Activated naive CD8-positive, alpha-beta T cell treated with anti-CD3 and anti-CD28 coated beads, Interleukin-2, amount 50 U/mL, for 24 hours (primary cell): ENCODE data around the gene TMIE.

Source experiments
- ATAC-seq: fragments of 150-1000 bp; cut with Tn5 transposase; one replicate; pipeline ENCODE4 v1.10.0; 2021
- DNase-seq: peaks from one replicate; pipeline ENCODE4 v3.0.0; 2021
- H3K27ac Mint-ChIP-seq: one replicate; pipeline ENCODE4 v1.8.0; 2021; ENCODE audit warnings: mild to moderate bottlenecking, mixed read lengths
- H3K27me3 Mint-ChIP-seq: one replicate; pipeline ENCODE4 v1.8.0; 2021; ENCODE audit warnings: mixed read lengths
- H3K36me3 Mint-ChIP-seq: one replicate; pipeline ENCODE4 v1.8.0; 2021; ENCODE audit warnings: low read depth, mixed read lengths
- H3K4me1 Mint-ChIP-seq: one replicate; pipeline ENCODE4 v1.8.0; 2021; ENCODE audit warnings: mixed read lengths
- H3K4me3 Mint-ChIP-seq: one replicate; pipeline ENCODE4 v1.8.0; 2021; ENCODE audit warnings: mild to moderate bottlenecking, moderate library complexity, mixed read lengths
- H3K9me3 Mint-ChIP-seq: one replicate; pipeline ENCODE4 v1.8.0; 2021; ENCODE audit warnings: mixed read lengths

TMIE gene

GRCh38 chr3:46705751-46706552 lies 4.8 kb downstream of the TMIE start:
- Mint-ChIP-seq H3K4me1 (peaks cover 2% of the 10 kb centered on the region), H3K27me3 (peaks cover 11% of the 10 kb centered on the region), H3K9me3 (no peaks in the 10 kb centered on the region), H3K4me3 (no peak overlapping the region), H3K36me3 (no peaks in the 10 kb centered on the region), H3K27ac (no peak overlapping the region)
- ATAC-seq: no peak
- no peak for DNase-seq

- no peak for DNase-seq
- no peak for ATAC-seq
- H3K36me3 Mint-ChIP-seq: no peaks in the 10 kb centered on the region
- H3K4me1 Mint-ChIP-seq: no peaks in the 10 kb centered on the region
- H3K4me3 Mint-ChIP-seq: no peak overlapping the region
- no peaks in the 10 kb centered on the region for H3K9me3 Mint-ChIP-seq
- no peak overlapping the region for H3K27ac Mint-ChIP-seq
- peaks cover 6% of the 10 kb centered on the region for H3K27me3 Mint-ChIP-seq
These were observed 5.8 kb downstream of the TMIE start for GRCh38 chr3:46706771-46707582.

GRCh38 chr3:46707601-46708011 lies 6.4 kb downstream of the TMIE start:
- Mint-ChIP-seq H3K4me3 (no peak overlapping the region), H3K9me3 (no peaks in the 10 kb centered on the region), H3K27ac (no peak overlapping the region), H3K4me1 (no peaks in the 10 kb centered on the region), H3K36me3 (no peaks in the 10 kb centered on the region), H3K27me3 (no peaks in the 10 kb centered on the region)
- DNase-seq (no peak), ATAC-seq (no peak)

- H3K27ac Mint-ChIP-seq: no peak overlapping the region
- H3K4me1 Mint-ChIP-seq: no peaks in the 10 kb centered on the region
- DNase-seq (no peak), ATAC-seq (no peak)
- no peaks in the 10 kb centered on the region for H3K36me3 Mint-ChIP-seq
- no peak overlapping the region for H3K4me3 Mint-ChIP-seq
- H3K9me3 Mint-ChIP-seq: no peaks in the 10 kb centered on the region
- no peaks in the 10 kb centered on the region for H3K27me3 Mint-ChIP-seq
These were observed 7.4 kb downstream of the TMIE start for GRCh38 chr3:46708401-46709156.

GRCh38 chr3:46709157-46709654 lies 8.0 kb downstream of the TMIE start:
- DNase-seq: no peak
- Mint-ChIP-seq H3K27me3 (no peaks in the 10 kb centered on the region), H3K27ac (no peak overlapping the region), H3K36me3 (no peaks in the 10 kb centered on the region), H3K4me3 (no peak overlapping the region), H3K4me1 (no peaks in the 10 kb centered on the region), H3K9me3 (no peaks in the 10 kb centered on the region)
- ATAC-seq: no peak

GRCh38 chr3:46709721-46710120 lies 8.5 kb downstream of the TMIE start:
- H3K27me3 Mint-ChIP-seq: no peaks in the 10 kb centered on the region
- no peak for DNase-seq
- no peak for ATAC-seq
- no peaks in the 10 kb centered on the region for H3K4me1 Mint-ChIP-seq
- H3K36me3 Mint-ChIP-seq: no peaks in the 10 kb centered on the region
- H3K27ac Mint-ChIP-seq: no peak overlapping the region
- H3K9me3 Mint-ChIP-seq: no peaks in the 10 kb centered on the region
- H3K4me3 Mint-ChIP-seq: no peak overlapping the region

- Mint-ChIP-seq H3K27me3 (no peaks in the 10 kb centered on the region), H3K4me3 (no peak overlapping the region), H3K9me3 (no peaks in the 10 kb centered on the region), H3K27ac (no peak overlapping the region), H3K36me3 (no peaks in the 10 kb centered on the region), H3K4me1 (no peaks in the 10 kb centered on the region)
- DNase-seq (no peak), ATAC-seq (no peak)
These were observed 9.0 kb downstream of the TMIE start for GRCh38 chr3:46710229-46710628.

GRCh38 chr3:46710671-46711295 lies 9.6 kb downstream of the TMIE start:
- Mint-ChIP-seq H3K4me3 (no peak overlapping the region), H3K9me3 (no peaks in the 10 kb centered on the region), H3K27me3 (no peaks in the 10 kb centered on the region), H3K4me1 (no peaks in the 10 kb centered on the region), H3K27ac (no peak overlapping the region), H3K36me3 (no peaks in the 10 kb centered on the region)
- DNase-seq: no peak
- no peak for ATAC-seq

- Mint-ChIP-seq H3K4me3 (no peak overlapping the region), H3K27ac (no peak overlapping the region)
These were observed 10.1 kb downstream of the TMIE start for GRCh38 chr3:46711305-46711704.

GRCh38 chr3:46711760-46712159 lies 10.6 kb downstream of the TMIE start:
- H3K27me3 Mint-ChIP-seq: no peaks in the 10 kb centered on the region
- H3K4me3 Mint-ChIP-seq: no peak overlapping the region
- no peak for DNase-seq
- H3K4me1 Mint-ChIP-seq: no peaks in the 10 kb centered on the region
- H3K36me3 Mint-ChIP-seq: no peaks in the 10 kb centered on the region
- no peak for ATAC-seq
- no peak overlapping the region for H3K27ac Mint-ChIP-seq
- H3K9me3 Mint-ChIP-seq: no peaks in the 10 kb centered on the region

More at GRCh38 chr3:46711305-46711704, 10.1 kb downstream of the TMIE start:
- Mint-ChIP-seq H3K4me1 (no peaks in the 10 kb centered on the region), H3K27me3 (no peaks in the 10 kb centered on the region), H3K36me3 (no peaks in the 10 kb centered on the region), H3K9me3 (no peaks in the 10 kb centered on the region)
- DNase-seq (no peak), ATAC-seq (no peak)

- Mint-ChIP-seq H3K36me3 (no peaks in the 10 kb centered on the region), H3K4me1 (no peaks in the 10 kb centered on the region), H3K27ac (no peak overlapping the region), H3K27me3 (peaks cover 2% of the 10 kb centered on the region), H3K4me3 (no peak overlapping the region), H3K9me3 (no peaks in the 10 kb centered on the region)
- no peak for DNase-seq
- ATAC-seq: no peak
These were observed 11.2 kb downstream of the TMIE start for GRCh38 chr3:46712191-46713049.

GRCh38 chr3:46713050-46713897 lies 12.1 kb downstream of the TMIE start:
- no peaks in the 10 kb centered on the region for H3K9me3 Mint-ChIP-seq
- no peaks in the 10 kb centered on the region for H3K36me3 Mint-ChIP-seq
- H3K4me1 Mint-ChIP-seq: no peaks in the 10 kb centered on the region
- no peak overlapping the region for H3K27ac Mint-ChIP-seq
- H3K27me3 Mint-ChIP-seq: peaks cover 5% of the 10 kb centered on the region
- ATAC-seq (no peak), DNase-seq (no peak)
- H3K4me3 Mint-ChIP-seq: no peak overlapping the region
